GM12801 (cell line): ENCODE data around the gene HIBADH.

Source experiments
- CTCF ChIP-seq: IDR thresholded peaks from one replicate; pipeline ENCODE4 v1.5.1; 2011; ENCODE audit warnings: control low read depth; ENCODE audit not compliant: insufficient read length; ENCODE audit errors: extremely low read depth

The HIBADH gene

DNA sequence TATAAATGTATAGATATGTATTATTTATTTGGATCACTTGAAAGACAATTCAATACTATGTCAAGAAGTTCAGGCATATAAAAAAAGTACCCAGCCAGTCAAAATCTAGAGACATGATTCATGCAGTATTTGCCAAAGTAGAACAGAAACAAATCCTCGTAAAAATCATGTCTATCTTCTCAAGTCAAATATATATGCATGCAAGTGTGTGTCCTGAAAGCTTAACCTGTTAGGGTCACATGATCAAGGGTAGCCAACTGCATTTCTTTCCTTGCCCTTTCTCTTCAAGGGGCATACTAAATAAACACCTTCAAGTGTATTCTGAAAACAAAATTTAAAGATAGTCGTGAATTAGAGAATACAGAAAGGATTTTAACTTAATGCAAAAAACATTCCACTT, 107.0 kb downstream of the HIBADH start:
- no peak for TF ChIP-seq CTCF

GRCh38 chr7:27554826-27555225, 107.9 kb downstream of the HIBADH start:
- no peak for TF ChIP-seq CTCF

GRCh38 chr7:27553273-27553672, 109.4 kb downstream of the HIBADH start:
- TF ChIP-seq CTCF = no peak

GRCh38 chr7:27551803-27552400, 110.8 kb downstream of the HIBADH start:
- no peak for TF ChIP-seq CTCF

DNA sequence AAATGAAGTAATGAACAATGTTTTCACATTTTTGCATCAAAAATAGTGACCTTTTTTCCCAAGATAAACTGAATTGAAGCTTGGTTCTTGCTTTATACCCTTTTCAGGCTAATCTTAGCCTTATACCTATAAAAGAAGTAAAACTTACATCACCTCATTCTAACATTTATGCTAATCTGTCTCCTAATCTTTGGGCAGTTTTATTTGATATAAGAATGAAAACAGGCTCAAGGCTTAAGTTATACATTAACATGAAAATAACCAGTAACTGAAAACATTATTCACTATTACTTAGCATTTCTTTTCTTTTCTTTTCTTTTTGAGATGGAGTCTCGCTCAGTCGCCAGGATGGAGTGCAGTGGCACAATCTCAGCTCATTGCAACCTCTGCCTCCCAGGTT, 113.1 kb downstream of the HIBADH start:
- TF ChIP-seq CTCF = no peak

GRCh38 chr7:27548304-27548703, 114.4 kb downstream of the HIBADH start:
- no peak for TF ChIP-seq CTCF

GRCh38 chr7:27547401-27547800, 115.3 kb downstream of the HIBADH start:
- no peak for TF ChIP-seq CTCF
